GM03348 (cell line): ENCODE results near the gene CC2D1A.

ENCODE experiments used
- DNase-seq: peaks from one replicate; pipeline ENCODE4 v3.0.0; 2012; ENCODE audit warnings: low spot score

The CC2D1A gene

DNA sequence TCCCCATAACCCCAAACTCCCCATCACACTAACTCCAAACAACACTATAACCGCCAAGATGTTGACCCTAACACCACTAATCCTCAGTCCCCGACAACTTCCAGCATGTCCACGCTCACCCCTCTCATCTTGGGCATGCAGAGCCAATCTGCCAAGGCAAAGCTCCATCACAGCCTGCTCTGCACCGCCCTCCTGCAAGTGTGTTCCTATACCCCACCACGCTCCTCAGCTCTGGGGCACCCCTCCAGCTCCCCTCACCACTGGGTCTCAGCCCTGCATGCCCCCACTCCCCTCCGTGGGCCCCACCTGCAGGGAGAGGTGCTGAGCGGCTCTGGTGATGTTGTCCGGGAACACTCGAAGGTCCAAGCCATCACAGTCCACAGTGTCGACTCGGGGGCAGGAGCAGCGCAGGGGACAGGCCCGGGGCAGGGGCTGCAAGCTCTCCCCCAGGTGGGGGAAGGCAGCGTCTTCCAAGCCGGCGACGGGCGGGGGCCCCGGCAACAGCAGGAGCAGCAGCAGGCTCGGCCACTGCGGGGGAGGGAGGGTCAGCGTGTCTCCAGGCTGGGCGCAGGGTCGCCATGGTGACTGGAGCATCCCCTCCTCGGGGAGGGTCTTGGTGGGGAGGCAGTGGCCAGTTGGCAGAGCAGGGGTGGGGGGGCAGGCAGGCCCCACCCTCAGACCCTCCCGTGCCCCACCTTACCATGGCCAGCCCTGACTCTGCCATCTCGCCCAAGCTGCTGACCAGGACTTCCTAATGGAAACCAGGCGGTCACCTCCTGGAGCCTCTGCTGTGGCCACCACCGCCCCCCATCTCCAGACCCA is 31.7 kb downstream of the CC2D1A start:
- no peak for DNase-seq

DNA sequence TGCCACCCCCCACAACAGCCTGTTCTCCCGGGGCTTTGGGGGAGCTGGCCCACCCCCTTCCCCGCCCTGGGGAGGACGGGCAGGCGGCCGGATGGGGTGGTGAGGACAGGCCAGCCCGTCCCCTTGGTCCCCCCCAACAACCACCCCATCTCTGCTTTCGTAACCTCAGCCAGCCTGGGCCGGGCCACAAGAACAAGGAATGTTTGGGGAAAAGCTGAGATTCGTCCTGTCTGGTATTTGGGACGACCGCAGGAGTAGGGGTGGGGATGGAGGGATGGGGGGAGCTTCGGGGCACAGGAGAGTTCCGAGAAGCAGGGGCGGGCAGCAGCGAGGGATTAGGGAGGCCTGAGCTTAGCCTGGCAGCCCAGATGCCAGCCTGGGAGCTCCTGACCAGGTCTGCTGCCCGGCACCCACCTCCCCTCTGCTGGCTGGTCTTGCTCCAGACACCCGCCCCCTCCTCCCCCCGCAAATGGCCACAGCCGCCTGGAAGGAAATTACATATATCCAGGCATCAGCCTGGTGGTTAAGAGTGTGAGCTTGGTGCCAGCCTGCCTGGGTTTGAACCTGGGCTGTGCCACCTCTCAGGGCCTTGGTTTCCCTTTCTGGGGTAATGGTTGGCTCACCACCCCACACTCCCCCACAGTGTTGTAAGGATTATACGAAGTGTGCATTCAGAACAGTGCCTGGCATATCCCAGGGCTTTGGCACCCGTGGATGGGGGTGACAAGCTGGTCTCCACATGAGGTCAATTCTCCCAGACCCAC is 32.5 kb downstream of the CC2D1A start, which contains the start of gene PODNL1:
PODNL1 (minus strand) TSS at position 117 of the 764 bp plus-strand sequence. CDS start 236 bp downstream, outside the sequence.
- DNase-seq, result peak; percentile 92

DNA sequence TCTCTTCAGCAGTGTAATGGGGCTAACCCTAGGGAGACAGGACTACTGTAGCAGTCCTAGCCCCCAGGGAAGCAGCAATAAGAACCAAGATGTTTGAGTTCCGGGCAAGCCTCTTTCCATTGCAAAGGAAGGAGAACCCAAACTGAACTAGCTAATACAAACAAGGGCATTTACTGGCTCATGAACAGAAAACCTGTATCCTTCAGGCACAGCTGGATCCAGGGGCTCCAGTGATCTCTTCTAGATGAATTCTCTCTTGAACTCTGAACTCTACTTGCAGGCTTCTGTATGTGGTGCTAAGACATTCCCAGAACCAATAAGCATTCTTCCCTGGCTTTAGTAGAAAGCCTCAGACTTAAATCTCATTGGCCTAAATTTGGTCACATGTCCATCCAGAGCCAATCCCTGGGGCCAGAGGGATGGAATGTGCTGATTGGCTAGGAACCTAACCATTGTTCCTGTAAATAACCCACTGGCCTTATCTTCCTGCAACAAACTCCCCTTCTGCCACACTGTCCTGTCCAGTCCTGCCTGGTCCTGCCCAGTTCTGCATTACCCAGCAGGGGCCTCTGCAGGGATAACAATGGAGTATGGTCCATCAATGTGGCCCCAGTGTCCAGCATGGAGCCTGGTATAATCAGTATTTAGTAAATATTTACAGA is 36.2 kb downstream of the CC2D1A start:
- no peak for DNase-seq

DNA sequence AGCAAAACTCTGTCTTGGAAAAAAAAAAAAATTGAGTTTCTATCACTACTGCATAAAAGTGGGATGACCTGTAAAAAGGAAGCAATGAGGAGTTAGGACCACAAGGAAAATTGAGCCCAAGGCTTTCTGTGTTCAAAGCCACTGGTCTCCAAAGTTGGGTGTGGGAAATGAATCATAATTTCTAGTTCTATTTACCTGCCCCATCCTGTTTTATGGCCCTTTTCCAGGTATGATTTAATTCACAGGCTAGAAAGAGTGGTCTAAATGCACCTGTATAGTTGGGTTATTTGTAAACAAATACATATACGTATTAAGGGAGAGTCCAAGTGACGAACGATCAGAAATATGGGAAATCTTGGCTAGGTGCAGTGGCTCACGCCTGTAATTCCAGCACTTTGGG is 40.4 kb downstream of the CC2D1A start:
- no peak for DNase-seq

DNA sequence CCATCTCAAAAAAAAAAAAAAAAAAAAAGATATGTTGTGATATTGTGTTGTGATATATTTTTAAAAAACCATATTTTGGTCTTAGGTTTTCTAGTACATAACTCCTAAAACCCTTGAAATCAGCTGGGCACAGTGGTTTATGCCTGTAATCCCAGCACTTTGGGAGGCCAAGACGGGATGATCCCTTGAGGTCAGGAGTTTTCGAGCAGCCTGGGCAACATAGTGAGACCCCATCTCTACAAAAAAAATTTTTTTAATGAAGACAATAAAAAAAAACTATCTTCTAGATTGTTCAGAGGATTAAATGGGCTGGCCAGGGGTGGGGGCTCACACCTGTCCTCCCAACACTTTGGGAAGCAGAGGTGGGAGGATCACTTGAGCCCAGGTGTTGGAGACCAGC is 45.0 kb downstream of the CC2D1A start:
- no peak for DNase-seq

DNA sequence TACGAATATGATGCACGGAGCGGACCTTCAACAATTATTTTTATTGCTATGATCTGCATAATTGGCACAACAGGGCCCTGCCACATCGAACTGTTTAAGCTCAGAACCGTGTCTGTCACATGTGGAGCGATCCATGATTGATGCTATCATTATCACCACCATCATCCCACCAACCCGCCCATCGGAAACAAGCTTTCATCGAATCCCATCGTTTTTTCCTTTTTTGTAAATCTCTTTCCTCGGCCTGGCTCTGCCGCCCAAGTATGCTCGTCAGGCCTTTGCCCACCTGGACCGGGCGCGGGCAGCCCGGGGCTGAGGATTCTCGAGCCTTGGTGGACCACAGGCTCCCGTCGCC is 45.8 kb downstream of the CC2D1A start:
- no peak for DNase-seq

DNA sequence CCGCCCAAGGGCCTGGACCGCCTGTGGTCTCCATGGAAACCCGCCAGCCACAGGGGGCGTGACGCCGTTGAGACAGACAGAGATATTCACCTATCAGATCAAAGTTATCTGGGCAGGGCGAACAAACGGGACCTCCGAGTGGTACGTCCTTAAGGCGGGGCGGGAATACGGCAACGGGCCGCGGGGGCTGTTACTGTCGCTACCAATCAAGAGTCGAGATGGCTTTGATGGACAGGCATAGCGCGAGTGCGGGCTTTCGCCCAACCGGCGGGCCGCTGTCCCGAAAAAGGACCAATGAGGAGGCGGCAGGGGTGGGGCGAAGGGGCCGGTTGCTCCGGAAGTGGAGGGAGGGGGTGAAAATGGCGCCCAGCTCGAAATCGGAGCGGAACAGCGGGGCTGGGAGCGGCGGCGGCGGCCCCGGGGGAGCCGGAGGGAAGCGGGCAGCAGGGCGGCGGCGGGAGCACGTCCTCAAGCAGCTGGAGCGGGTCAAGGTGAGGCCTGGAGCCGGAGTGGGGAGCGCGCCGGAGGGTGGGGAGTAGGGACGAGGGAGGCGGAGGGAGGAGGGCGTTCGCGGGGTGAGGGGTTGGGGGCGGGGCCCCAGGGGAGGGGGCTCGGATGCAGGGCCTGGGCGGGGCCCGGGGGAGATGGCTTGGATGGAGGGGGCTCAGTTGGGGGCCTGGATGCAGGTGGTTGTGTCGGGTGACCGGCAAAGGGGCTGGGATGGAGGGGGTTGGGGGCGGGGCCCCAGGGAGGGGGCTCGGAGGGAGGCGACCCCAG is 46.3 kb downstream of the CC2D1A start, which contains the start of gene DCAF15:
DCAF15 (plus strand) TSS at position 356 of the 777 bp plus-strand sequence; CDS start at position 360, 4 bp downstream.
- DNase-seq, result peak; percentile 100

DNA sequence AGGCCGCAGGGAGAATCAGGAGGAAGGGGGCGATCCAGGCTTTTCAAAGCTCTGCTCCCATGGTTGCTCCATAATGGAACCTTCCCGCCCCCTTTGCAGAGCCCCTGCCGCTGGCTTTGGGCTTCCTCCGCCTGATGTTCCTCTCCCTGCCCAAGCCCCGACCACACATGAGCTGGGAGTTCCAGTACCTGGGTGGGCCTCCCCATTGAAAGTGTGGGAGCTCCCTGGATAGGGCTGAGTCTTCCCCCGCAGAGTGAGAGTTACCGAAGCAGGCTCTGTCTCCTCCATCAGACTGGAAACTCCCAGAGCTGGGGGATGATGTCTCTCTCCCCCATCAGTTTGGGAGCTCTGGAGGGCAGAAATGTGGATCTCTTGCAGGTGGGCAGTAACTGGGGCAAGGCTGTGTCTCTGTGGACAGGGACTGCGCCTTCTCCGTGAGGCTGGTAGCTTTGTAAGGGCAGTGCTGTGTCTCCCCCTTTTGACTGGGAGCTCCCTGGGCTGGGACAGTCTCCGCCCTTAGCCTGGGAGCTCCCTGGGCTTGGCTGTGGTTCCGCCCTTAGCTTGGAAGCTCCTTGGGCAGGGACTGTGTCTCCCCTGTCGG is 47.0 kb downstream of the CC2D1A start:
- peak; percentile 92 for DNase-seq

DNA sequence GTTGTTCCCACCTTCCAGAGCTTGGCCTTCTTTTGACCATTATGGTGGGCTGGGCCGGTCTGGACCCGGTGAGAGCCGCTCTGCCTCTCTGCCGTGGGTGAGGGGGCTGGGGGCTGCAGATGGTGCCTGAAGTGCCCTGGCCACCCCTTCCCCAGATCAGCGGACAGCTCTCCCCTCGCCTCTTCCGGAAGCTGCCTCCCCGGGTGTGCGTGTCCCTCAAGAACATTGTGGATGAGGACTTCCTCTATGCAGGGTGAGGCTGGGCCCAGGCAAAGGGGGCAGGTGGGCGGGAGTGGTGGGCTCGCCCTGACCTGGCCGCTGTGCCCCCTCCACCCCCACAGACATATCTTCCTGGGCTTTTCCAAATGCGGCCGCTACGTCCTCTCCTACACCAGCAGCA is 48.2 kb downstream of the CC2D1A start:
- DNase-seq, result no peak

DNA sequence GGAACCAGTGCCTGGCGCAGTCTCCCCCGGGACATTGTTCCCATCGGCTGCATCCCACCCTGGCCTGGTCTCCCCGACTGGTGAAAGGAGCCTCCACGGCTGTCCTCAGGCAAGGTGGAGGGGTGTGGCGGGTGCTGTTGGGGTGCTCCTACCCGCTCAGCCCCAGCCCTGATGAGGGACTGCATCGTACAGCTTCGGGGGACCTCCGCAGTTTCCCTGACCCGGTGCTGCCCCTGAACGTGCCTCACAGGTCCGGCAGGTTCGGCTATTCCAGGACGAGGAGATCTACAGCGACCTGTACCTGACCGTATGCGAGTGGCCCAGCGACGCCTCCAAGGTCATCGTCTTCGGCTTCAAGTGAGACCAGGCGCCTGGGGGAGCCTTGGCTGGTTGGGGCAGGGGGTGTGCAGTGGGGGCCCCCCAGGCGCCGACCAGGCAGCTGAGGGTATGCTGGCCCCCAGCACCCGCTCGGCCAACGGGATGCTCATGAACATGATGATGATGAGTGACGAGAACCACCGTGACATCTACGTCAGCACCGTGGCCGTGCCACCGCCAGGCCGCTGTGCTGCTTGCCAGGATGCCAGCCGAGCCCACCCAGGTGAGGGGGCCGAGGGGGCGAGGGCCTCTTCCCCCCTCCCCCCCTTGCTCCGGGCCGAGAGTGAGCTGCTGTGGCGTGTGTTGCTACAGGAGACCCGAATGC is 49.8 kb downstream of the CC2D1A start:
- DNase-seq, result no peak

DNA sequence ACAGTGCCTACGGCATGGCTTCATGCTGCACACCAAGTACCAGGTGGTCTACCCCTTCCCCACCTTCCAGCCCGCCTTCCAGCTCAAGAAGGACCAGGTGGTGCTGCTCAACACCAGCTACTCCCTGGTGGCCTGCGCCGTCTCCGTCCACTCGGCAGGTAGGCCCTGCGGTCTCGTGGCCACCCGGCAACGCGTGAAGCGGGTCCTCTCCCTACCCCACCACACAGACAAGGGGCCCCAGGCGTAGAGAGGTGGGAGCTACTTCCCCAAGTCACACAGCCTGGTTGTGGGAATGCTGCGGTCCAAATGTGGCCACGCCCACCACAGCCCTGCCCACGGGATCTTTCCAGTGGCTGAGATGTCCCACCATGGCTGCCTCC is 50.4 kb downstream of the CC2D1A start:
- DNase-seq, result no peak

DNA sequence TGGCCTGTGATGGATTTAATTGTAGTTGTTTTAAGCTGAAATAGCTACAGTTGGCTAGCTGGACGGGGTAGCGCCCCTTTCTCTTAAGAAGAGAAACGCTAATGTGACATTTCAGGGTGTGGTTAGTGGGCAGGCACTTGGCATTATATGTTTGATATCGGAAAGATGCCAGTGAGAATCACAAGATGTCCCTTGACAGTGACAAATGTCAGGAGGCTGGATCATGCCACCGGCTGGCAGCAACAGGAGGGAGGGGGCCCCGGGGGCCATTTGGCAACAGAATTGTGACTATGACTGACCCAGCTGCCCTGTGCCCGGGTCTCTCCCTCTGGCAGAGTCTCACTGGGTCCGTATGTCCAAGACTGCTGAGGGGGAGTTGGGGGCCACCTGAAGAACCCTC is 51.0 kb downstream of the CC2D1A start:
- no peak for DNase-seq

DNA sequence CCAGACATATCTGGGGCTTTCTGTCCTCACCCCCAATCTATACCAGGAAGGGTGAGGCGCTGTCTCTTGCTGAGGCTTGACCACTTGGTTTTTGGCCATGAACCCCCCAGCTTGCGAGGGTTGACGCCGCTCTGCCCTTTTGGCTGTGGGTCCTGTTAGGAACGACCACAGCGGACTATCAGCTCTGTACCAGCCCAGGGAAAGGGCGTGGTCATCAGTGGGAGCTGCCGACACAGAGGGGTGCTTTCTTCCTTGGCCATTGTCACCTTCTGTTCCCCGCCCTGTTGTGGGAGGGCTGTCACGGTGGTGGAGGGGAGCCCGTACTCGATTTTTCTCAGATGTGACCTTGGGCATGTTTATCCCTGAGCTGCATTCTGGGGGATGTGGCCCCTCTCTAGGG is 52.0 kb downstream of the CC2D1A start:
- no peak for DNase-seq

DNA sequence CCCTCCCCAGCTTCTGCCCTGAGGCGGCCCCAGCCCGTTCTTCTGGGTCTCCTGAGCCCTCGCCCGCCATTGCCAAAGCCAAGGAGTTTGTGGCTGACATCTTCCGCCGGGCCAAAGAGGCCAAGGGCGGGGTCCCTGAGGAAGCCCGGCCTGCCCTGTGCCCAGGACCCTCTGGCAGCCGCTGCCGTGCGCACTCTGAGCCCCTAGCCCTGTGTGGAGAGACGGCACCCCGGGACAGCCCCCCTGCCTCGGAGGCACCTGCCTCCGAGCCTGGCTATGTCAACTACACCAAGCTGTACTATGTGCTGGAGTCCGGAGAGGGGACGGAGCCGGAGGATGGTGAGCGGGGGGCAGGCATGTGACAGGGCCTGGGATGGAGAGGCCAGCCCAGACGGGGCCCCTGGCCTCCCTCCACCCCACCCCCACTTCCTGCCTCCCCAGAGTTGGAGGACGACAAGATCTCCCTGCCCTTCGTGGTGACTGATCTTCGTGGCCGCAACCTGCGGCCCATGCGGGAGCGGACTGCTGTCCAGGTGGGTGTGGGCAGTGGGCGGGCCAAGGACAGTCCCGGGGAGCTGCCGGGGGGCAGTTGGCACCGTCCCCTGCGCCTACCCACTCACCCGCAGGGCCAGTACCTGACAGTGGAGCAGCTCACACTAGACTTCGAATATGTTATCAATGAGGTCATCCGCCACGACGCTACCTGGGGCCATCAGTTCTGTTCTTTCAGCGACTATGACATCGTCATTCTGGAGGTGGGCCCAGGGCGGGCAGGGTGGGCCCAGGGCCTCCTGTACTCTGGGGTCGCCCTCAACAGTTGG is 53.4 kb downstream of the CC2D1A start:
- DNase-seq, result no peak

DNA sequence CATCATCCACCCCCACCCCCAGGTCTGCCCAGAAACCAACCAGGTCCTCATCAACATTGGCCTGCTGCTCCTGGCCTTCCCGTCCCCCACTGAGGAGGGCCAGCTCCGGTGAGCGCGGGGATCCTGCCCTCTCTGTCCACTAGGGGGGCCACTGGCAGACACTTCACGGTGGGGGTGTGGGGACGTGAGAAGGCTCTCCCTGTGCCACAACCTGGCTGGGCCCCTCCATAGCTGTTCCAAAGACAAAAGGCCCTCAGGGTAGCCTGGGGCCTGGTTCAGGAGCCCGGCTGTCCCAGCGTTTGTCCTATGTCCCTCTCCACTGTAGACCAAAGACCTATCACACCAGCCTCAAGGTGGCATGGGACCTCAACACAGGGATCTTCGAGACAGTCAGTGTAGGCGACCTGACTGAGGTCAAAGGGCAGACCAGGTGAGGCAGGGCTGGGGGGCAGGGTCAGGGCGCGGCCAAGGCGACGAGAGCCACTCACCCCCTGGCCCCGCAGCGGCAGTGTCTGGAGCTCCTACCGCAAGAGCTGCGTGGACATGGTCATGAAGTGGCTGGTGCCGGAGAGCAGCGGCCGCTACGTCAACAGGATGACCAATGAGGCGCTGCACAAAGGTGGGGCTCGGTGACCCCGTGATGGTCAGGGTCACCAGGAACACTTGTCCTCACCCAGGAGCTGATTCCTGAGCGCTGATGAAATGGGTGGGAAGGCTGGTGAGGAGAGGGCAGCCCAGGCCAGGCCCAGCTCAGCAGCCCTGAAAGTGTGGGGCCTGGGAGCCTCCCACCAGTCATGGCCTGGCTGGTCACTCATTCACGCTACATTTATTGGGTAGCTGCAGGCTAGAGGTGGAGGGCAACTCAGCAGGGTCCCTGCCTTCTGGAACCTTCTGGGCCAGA is 54.2 kb downstream of the CC2D1A start:
- DNase-seq, result peak; percentile 52

DNA sequence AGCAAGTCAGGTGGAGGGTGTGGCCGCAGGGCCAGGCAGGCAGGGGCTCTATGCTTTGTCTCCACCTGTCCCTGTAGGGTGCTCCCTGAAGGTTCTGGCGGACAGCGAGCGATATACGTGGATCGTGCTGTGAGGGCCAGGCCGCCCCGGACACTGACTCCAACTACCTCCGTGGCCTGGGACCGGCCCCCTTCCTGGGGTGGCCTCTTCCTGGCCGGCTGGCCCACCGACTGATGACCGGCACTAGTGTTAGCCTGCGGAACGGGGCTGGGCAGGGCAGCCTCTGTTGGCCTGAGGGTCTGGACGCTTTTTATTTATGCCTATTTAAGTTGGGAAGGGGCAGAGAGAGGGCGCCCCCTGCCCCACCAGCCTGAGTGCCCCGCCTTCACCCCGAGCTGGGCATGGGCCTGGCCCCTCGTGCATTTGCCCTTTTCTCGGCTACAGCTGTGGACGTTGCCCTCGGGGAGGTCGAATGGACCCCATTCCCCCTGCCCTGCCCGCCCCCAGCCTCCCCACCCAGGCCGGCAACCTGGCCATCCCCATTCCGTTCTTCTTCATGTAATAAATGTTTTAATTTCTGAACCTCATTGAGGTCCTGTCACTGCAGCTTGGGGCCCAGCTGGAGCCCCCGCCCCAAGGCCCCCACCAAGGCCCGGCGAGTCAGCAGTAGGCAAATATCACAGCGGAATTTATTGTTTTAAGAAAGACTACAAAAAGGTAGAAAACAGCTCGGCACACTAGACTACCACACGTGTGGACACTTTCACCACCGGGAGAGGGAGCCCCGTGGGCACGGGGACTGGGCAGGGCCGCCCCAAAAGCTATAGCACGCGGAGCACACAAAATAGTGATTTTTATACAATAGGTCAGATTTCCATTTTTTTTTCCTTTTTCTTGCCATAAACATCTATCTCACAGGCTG is 55.1 kb downstream of the CC2D1A start:
- no peak for DNase-seq

DNA sequence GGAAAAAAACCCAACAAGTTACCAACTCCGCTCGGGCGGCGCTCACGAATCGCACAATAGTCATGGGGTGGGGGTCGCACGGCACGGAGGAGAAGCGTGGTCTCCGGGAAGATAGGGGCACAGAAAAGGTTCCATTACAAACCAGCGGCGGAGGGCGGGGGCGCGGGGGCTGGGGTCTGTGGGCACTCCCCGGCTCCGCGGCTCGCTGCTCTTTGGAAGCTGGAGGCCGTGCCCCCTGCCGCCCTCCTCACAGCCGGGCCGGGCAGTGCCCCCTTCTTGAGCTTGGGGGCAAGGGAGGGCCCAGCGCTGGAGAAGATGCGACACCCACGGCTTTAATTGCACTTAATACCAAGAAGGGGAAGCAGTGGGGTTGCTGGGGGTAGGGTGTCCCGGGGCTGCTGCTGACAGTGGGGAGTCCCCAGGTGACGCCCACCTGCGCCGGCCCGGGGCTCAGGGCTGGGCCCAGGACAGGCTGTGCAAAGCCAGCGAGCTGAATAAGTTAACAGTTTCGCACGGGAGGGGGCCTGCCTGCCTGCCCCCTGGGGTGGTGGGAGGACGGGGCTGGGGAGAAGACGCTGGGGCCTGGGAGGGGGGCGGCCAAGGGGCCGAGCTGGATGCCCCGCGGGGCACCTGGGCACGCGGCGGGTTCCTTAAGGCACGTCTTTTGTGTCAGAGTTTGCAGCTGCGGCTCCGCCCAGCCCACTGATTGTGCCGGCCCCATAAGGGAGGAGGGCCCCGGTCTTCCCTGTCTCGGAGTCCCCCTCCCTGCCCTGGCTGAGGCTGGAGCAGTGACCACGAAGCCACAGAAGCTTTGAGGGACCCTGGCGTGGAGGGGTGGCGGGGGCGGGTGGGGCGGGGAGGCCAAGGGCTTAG is 56.1 kb downstream of the CC2D1A start:
- DNase-seq, result no peak
